HCT116 (cell line): ENCODE data around the gene GDE1.
A peak's percentile ranks its signal among the peaks of the same experiment; 100 is the strongest.

Source experiments
- ATF3 ChIP-seq: IDR thresholded peaks from 2 replicates; pipeline ENCODE4 v1.6.1; 2012
- CEBPB ChIP-seq: IDR thresholded peaks from 2 replicates; pipeline ENCODE4 v1.6.1; 2012; ENCODE audit warnings: low read depth
- JUND ChIP-seq: IDR thresholded peaks from 2 replicates; pipeline ENCODE4 v1.6.1; 2012
- POLR2AphosphoS5 ChIP-seq: IDR thresholded peaks from 2 replicates; pipeline ENCODE4 v1.6.1; 2011; ENCODE audit warnings: mild to moderate bottlenecking, low read depth, low read length, moderate library complexity
- SP1 ChIP-seq: IDR thresholded peaks from 2 replicates; pipeline ENCODE4 v1.6.1; 2012; ENCODE audit warnings: low read depth
- SRF ChIP-seq: IDR thresholded peaks from 2 replicates; pipeline ENCODE4 v1.6.1; 2012; ENCODE audit warnings: low read depth
- TF ChIP-seq, protein P1 (sequence below): IDR thresholded peaks from 2 replicates; pipeline ENCODE4 v1.6.1; 2012
- TF ChIP-seq, protein P2 (sequence below), 3 experiments: fragments of 200-600 bp in 1 of 3; sonication (generic) in 1 of 3; IDR thresholded peaks in 2 of 3; conservative IDR thresholded peaks in 1 of 3; 2 replicates each; pipeline ENCODE4 v1.5.1; 2012 to 2017; ENCODE audit warnings: low read depth in 2 of 3, low read length in 2 of 3, antibody characterized with exemption in 1 of 3, borderline replicate concordance in 1 of 3, control low read depth in 1 of 3, mild to moderate bottlenecking in 1 of 3, mixed read lengths in 1 of 3, mixed run types in 1 of 3, moderate library complexity in 1 of 3; ENCODE audit not compliant: insufficient read depth in 1 of 3

DNA sequence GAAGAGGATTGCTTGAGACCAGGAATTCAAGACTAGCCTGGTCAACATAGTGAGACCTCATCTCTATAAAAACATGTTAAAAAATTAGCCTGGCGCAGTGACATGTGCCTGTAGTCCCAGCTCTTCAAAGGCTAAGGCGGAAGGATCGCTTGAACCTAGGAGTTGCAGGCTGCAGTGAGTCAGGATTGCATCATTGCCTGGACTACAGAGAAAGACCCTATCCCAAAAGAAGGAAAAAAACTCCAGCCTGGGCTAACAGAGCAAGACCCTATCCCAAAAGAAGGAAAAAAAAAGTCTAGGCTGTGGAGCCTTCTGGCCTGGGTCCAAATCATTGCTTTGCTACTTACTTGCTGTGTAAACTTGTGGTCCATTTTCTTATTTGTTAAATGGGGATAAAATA lies 6.8 kb upstream of the GDE1 start:
- TF ChIP-seq ATF3 (no peak), POLR2AphosphoS5 (no peak), CEBPB (no peak), SP1 (no peak), JUND (peak; percentile 15; the same call in 1 of the 2 replicates), SRF (no peak)
- TF ChIP-seq, protein P1, sequence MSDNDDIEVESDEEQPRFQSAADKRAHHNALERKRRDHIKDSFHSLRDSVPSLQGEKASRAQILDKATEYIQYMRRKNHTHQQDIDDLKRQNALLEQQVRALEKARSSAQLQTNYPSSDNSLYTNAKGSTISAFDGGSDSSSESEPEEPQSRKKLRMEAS: no peak
- TF ChIP-seq, protein P2, sequence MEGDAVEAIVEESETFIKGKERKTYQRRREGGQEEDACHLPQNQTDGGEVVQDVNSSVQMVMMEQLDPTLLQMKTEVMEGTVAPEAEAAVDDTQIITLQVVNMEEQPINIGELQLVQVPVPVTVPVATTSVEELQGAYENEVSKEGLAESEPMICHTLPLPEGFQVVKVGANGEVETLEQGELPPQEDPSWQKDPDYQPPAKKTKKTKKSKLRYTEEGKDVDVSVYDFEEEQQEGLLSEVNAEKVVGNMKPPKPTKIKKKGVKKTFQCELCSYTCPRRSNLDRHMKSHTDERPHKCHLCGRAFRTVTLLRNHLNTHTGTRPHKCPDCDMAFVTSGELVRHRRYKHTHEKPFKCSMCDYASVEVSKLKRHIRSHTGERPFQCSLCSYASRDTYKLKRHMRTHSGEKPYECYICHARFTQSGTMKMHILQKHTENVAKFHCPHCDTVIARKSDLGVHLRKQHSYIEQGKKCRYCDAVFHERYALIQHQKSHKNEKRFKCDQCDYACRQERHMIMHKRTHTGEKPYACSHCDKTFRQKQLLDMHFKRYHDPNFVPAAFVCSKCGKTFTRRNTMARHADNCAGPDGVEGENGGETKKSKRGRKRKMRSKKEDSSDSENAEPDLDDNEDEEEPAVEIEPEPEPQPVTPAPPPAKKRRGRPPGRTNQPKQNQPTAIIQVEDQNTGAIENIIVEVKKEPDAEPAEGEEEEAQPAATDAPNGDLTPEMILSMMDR (IDR thresholded peaks at IDR 0.05 in 2 of 3, conservative IDR thresholded peaks at IDR 0.05 in 1 of 3; ENCODE audit: borderline replicate concordance in 1 of 3, insufficient read depth in 1 of 3, low read depth in 2 of 3, low read length in 2 of 3): no peak
